C4-2B (cell line): ENCODE data around the gene KRT4.
"Not testable (repeated sequence)": the region's sequence is repeated elsewhere in the genome, so short reads cannot be mapped to it uniquely, and the experiment has no call there.

Experiments used
- ZFX ChIP-seq: fragments of 450-650 bp; IDR thresholded peaks from 2 replicates; pipeline ENCODE4 v1.6.1; 2017
- TF ChIP-seq, protein P1 (sequence below): fragments of 450-650 bp; conservative IDR thresholded peaks from 2 replicates; pipeline ENCODE4 v1.5.1; 2017; ENCODE audit warnings: mild to moderate bottlenecking

DNA sequence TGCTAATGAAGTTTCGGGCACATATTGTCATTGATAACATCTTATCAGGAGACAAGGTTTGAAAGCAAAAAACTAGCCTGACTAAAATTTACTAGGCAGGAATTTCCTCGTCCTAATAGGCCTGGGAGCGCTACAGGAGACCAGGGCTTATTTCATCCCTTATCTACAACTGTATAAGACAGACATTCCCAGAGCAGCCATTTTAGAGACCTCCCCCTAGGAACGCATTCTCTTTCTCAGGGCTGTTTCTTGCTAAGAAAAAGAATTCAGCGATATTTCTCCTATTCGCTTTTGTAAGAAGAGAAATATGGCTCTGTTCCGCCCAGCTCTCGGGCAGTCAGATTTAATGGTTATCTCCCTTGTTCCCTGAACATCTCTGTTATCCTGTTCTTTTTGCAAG lies 52.7 kb downstream of the KRT4 start:
- TF ChIP-seq, protein P1, sequence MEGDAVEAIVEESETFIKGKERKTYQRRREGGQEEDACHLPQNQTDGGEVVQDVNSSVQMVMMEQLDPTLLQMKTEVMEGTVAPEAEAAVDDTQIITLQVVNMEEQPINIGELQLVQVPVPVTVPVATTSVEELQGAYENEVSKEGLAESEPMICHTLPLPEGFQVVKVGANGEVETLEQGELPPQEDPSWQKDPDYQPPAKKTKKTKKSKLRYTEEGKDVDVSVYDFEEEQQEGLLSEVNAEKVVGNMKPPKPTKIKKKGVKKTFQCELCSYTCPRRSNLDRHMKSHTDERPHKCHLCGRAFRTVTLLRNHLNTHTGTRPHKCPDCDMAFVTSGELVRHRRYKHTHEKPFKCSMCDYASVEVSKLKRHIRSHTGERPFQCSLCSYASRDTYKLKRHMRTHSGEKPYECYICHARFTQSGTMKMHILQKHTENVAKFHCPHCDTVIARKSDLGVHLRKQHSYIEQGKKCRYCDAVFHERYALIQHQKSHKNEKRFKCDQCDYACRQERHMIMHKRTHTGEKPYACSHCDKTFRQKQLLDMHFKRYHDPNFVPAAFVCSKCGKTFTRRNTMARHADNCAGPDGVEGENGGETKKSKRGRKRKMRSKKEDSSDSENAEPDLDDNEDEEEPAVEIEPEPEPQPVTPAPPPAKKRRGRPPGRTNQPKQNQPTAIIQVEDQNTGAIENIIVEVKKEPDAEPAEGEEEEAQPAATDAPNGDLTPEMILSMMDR: not testable (repeated sequence)
- not testable (repeated sequence) for TF ChIP-seq ZFX
